Measurements from ENCODE around the gene GLB1L2.

GLB1L2 gene

DNA sequence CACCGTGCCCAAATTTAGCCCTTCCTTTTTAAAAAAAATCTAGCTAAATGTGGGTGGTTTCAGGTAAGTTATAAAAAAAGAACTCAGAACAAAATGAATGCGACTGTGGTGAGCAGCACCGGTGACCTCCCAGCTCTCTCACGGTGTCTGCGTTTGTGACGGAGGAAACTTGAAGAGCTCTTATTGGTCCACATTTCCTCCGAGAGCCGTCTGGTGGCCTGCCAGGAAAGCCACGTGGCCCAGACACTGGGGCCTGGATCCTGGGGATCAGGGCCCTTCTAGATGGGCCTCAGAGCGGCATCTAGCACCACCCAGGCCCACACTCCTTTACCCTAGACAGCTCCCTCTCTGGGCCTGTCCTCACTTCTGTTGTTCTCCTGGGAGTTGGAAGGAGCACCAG is 40.7 kb downstream of the GLB1L2 start:
- FAIRE-seq (no peak), DNase-seq (ENCODE audit: insufficient read length) (no peak)
- TF ChIP-seq POLR2A (IDR thresholded peaks at IDR 0.05; ENCODE audit: low read depth, low read length), result no peak
- no peak for TF ChIP-seq TAF1 (IDR thresholded peaks at IDR 0.05; ENCODE audit: borderline replicate concordance, low read depth, low read length)
- no peak for TF ChIP-seq POLR2AphosphoS5 (IDR thresholded peaks at IDR 0.05; ENCODE audit: low read depth, low read length)

DNA sequence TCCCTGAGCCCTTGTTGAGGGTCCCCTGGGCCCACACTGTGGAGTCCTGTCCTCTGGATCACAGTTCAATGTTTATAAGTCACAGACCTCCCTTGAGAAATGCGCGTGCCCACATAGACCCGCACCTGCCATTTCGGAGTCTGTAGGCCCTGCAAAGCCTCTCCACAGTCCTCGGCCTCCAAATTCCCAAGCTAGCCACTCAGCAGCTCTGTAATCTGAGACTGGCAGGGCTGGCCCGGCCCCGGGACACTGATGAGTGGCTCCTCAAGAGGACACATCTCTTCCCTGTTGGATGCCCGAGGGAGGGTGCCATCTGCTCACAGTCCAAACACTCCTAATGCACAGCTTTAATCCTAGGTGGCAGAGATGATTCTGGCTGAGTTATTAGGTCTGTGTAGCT is 41.2 kb downstream of the GLB1L2 start:
- DNase-seq (ENCODE audit: insufficient read length), result no peak
- TF ChIP-seq POLR2A (IDR thresholded peaks at IDR 0.05; ENCODE audit: low read depth, low read length), result no peak
- no peak for TF ChIP-seq POLR2AphosphoS5 (IDR thresholded peaks at IDR 0.05; ENCODE audit: low read depth, low read length)
- no peak for TF ChIP-seq TAF1 (IDR thresholded peaks at IDR 0.05; ENCODE audit: borderline replicate concordance, low read depth, low read length)
- FAIRE-seq, result no peak

DNA sequence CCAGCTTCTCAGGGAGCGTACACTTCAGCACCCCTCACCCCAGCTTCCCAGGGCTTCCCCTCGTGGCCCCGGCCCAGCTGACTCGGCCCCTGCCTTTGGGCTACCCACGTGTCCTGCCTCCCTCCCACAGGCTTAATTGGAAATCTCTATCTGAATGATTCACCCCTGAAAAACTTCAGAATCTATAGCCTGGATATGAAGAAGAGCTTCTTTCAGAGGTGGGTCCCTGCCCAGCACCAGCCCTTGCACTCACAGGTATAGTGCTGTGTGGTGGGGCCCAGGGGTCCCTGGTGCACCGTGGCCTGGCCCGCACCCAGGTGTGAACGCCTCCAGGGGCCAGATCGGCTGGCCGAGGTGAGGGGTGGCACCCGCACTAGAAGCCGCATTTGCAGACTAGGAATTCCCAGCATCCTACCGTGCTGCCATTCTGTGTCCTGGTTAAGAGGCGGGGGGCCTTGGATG is 41.8 kb downstream of the GLB1L2 start:
- no peak for DNase-seq (ENCODE audit: insufficient read length)
- no peak for FAIRE-seq
- no peak for TF ChIP-seq POLR2A (IDR thresholded peaks at IDR 0.05; ENCODE audit: low read depth, low read length)
- no peak for TF ChIP-seq TAF1 (IDR thresholded peaks at IDR 0.05; ENCODE audit: borderline replicate concordance, low read depth, low read length)
- no peak for TF ChIP-seq POLR2AphosphoS5 (IDR thresholded peaks at IDR 0.05; ENCODE audit: low read depth, low read length)

DNA sequence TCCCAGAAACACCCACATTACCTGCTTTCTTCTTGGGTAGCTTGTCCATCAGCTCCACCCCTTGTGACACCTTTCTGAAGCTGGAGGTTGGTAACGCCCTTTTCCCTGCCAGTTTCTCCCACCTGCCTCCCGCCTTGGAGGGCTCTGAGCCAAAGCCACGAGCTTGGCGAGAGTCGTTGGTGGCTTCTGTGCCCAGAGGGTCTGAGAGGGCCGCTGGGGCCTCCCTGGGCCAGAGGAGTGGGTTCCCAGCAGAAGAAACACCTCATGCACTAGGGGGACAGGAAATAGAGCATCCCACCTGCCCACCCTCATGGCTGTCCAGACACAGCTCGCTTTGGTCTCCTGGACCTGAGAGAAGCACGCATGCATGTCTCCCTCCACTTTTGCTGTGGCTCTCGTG is 42.4 kb downstream of the GLB1L2 start:
- TF ChIP-seq TAF1 (IDR thresholded peaks at IDR 0.05; ENCODE audit: borderline replicate concordance, low read depth, low read length), result no peak
- no peak for TF ChIP-seq POLR2A (IDR thresholded peaks at IDR 0.05; ENCODE audit: low read depth, low read length)
- TF ChIP-seq POLR2AphosphoS5 (IDR thresholded peaks at IDR 0.05; ENCODE audit: low read depth, low read length), result no peak
- no peak for DNase-seq (ENCODE audit: insufficient read length)
- no peak for FAIRE-seq

DNA sequence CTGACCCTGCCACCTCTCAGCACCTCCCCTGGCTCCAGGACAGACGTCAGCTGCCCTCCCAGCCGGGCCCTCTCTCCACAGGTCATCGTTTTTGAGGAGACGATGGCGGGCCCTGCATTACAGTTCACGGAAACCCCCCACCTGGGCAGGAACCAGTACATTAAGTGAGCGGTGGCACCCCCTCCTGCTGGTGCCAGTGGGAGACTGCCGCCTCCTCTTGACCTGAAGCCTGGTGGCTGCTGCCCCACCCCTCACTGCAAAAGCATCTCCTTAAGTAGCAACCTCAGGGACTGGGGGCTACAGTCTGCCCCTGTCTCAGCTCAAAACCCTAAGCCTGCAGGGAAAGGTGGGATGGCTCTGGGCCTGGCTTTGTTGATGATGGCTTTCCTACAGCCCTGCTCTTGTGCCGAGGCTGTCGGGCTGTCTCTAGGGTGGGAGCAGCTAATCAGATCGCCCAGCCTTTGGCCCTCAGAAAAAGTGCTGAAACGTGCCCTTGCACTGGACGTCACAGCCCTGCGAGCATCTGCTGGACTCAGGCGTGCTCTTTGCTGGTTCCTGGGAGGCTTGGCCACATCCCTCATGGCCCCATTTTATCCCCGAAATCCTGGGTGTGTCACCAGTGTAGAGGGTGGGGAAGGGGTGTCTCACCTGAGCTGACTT is 43.2 kb downstream of the GLB1L2 start:
- FAIRE-seq, result no peak
- no peak for DNase-seq (ENCODE audit: insufficient read length)
- no peak for TF ChIP-seq TAF1 (IDR thresholded peaks at IDR 0.05; ENCODE audit: borderline replicate concordance, low read depth, low read length)
- TF ChIP-seq POLR2A (IDR thresholded peaks at IDR 0.05; ENCODE audit: low read depth, low read length), result no peak
- no peak for TF ChIP-seq POLR2AphosphoS5 (IDR thresholded peaks at IDR 0.05; ENCODE audit: low read depth, low read length)

DNA sequence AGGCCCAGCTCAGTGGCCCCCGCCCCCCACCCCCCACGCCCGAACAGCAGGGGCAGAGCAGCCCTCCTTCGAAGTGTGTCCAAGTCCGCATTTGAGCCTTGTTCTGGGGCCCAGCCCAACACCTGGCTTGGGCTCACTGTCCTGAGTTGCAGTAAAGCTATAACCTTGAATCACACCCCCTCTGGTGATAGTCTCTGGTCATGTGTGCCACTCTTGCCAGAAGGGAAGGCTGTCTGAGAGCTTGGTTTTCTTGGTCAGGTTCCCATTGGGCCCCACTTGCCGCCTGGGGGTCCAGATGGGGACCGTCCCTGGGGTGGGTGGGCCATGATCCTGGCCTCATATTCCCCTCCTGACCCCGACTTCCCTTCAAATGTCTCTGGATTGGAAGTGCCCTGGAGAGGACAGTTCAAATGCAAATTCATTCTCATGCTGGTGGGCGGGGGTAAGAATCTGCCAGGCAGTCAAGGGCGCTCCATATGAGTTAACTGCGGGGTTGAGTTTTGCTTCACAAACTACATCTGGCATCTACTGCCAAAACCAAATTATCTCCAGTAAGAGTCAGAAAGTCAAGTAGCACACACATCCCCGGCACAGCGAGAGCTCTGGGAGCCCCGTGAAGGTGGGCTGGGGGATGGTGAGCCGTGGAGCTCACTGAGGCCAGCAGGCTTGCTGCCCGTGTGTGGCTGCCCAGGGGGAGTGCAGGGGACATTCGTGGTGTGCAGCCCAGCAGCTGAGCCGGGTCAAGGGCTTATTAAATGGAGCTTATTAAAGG is 44.5 kb downstream of the GLB1L2 start:
- TF ChIP-seq TAF1 (IDR thresholded peaks at IDR 0.05; ENCODE audit: borderline replicate concordance, low read depth, low read length) (no peak), POLR2A (IDR thresholded peaks at IDR 0.05; ENCODE audit: low read depth, low read length) (no peak), POLR2AphosphoS5 (IDR thresholded peaks at IDR 0.05; ENCODE audit: low read depth, low read length) (no peak)
- FAIRE-seq (no peak), DNase-seq (ENCODE audit: insufficient read length) (no peak)

DNA sequence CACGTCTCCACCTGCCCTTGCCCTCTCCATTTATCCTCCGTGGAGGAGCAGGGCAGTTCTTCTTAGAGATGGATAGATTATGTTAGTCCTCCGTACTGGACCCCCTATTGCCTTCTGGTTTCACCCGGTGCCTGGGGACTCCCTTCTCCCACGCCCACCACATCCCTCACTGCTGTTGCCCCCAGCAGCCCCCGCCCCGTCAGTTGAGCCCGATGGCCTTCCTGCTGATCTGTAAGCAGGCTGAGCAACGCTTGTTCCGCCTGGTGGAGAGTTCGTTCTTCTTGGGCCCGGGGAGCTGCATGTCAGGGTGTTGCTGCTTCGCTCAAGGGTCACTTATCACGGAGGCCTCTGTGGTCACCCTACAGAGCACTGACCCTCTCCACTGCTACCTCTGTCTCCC is 46.1 kb downstream of the GLB1L2 start:
- no peak for DNase-seq (ENCODE audit: insufficient read length)
- no peak for FAIRE-seq

DNA sequence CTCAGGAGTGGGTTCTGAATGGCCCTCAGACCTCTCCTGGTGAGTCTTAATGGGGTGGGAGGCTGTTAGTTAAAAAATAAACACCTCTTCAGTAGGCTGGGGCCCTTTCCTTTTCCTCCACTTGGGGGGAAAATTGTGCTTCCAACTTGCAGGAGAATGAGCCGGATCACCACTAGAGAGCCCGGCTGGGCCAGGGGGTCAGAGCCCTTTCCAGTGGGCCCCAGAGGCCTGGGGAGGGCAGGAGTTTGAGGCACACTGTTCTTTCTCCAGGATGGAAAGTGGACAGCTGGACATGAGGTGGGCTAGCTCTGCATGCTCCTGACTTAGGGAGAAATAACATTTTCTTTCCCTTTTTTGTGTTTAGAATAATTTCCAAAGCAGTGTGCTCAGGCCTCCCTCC is 47.5 kb downstream of the GLB1L2 start:
- no peak for DNase-seq (ENCODE audit: insufficient read length)
- FAIRE-seq, result no peak
- TF ChIP-seq TAF1 (IDR thresholded peaks at IDR 0.05; ENCODE audit: borderline replicate concordance, low read depth, low read length), result no peak

More for the DNA sequence above, 46.1 kb downstream of the GLB1L2 start:
- no peak for TF ChIP-seq POLR2AphosphoS5 (IDR thresholded peaks at IDR 0.05; ENCODE audit: low read depth, low read length)
- no peak for TF ChIP-seq TAF1 (IDR thresholded peaks at IDR 0.05; ENCODE audit: borderline replicate concordance, low read depth, low read length)
- no peak for TF ChIP-seq POLR2A (IDR thresholded peaks at IDR 0.05; ENCODE audit: low read depth, low read length)

DNA sequence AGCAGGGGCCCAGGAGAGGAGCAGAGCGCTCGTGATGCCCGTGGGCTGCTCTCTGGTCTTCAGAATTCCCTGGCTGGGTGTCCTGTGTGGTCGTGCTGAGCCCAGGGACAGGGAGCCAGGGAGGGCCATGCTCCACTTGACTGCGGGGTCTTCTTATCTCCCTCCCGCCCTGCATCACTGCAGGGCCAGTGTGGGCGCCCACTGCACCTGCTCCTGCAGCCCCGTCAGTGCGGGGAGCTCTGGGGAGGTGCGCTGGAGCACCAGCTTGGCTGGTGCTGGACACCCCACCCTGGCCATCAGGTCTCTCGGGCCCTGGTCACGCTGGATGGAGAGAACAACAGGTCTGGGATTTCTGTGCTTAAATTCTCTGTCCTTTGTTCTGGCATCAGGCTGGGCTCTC is 48.4 kb downstream of the GLB1L2 start:
- DNase-seq (ENCODE audit: insufficient read length) (no peak), FAIRE-seq (no peak)
- TF ChIP-seq POLR2A (IDR thresholded peaks at IDR 0.05; ENCODE audit: low read depth, low read length) (no peak), TAF1 (IDR thresholded peaks at IDR 0.05; ENCODE audit: borderline replicate concordance, low read depth, low read length) (no peak), POLR2AphosphoS5 (IDR thresholded peaks at IDR 0.05; ENCODE audit: low read depth, low read length) (no peak)

DNA sequence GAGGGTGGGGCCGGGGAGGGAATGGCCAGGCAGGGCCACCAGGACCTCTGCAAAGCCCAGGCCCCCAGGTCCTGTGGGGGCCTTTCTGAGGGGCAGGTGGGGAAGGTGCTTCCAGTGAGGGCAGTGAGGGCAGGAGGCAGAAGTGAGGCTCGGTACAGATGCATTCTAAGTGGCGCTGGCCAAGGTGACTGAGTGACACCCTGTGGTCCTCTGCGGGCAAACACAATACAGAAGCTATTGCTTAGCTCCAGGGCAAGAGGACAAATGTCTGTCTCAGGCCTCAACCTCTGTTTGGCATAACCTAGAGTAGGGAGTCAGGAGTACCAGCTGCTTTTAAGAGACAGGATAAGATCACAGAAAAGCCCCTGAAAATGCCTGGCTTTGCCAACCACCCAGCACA is 49.0 kb downstream of the GLB1L2 start:
- TF ChIP-seq POLR2AphosphoS5 (IDR thresholded peaks at IDR 0.05; ENCODE audit: low read depth, low read length) (no peak), TAF1 (IDR thresholded peaks at IDR 0.05; ENCODE audit: borderline replicate concordance, low read depth, low read length) (no peak), POLR2A (IDR thresholded peaks at IDR 0.05; ENCODE audit: low read depth, low read length) (no peak)
- no peak for FAIRE-seq

DNA sequence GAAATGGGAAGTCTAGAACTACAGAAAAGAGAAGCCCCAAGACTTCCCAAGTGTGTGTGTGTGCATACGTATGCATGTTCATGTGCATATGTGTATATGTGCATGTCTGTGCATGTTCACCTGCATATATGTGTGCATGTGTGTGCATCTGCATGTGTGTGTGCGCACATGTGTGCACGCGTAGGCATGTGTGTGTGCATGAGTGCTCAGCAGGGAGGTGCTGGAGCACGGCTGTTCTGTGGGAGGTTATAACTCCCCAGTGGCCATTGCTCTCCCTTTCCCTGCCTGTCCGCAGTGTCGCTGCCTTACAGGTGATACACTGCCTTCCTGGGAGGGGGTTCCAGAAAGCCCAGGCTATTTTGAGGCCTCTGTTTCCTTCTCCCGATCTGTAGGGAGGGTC is 50.5 kb downstream of the GLB1L2 start:
- FAIRE-seq (no peak), DNase-seq (ENCODE audit: insufficient read length) (no peak)
- TF ChIP-seq TAF1 (IDR thresholded peaks at IDR 0.05; ENCODE audit: borderline replicate concordance, low read depth, low read length) (no peak), POLR2AphosphoS5 (IDR thresholded peaks at IDR 0.05; ENCODE audit: low read depth, low read length) (no peak), POLR2A (IDR thresholded peaks at IDR 0.05; ENCODE audit: low read depth, low read length) (no peak)

More for the DNA sequence above, 49.0 kb downstream of the GLB1L2 start:
- no peak for DNase-seq (ENCODE audit: insufficient read length)

DNA sequence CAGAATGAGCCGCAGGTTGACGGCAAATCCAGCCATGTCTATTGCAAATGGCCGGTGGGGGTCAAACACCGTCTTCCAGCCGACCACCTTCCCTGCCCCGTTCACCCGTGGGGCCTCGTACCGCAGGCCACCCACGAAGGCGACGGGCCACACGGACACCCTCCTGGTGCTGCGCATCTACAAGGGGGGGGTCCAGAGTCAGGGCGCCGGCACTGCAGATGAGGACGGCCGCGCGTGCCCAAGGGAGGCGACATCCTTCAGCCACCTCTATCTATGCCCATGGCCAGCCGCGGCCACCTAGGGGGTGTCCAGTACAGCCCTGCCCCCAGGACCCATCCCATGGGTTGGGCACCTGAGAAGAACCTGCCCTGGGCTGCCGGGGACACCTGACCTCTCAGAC is 51.0 kb downstream of the GLB1L2 start:
- FAIRE-seq (no peak), DNase-seq (ENCODE audit: insufficient read length) (no peak)
- TF ChIP-seq POLR2A (IDR thresholded peaks at IDR 0.05; ENCODE audit: low read depth, low read length) (no peak), TAF1 (IDR thresholded peaks at IDR 0.05; ENCODE audit: borderline replicate concordance, low read depth, low read length) (no peak), POLR2AphosphoS5 (IDR thresholded peaks at IDR 0.05; ENCODE audit: low read depth, low read length) (no peak)
